HEK293 (cell line): Measurements from ENCODE around the gene CRTAP.

Experiments
- CTCF ChIP-seq: fragments of 450-650 bp; formaldehyde crosslinking; IDR thresholded peaks from 2 replicates; pipeline ENCODE4 v1.5.1; 2016; ENCODE audit warnings: missing biosample characterization, missing genetic modification characterization
- ZNF16 ChIP-seq: fragments of 450-650 bp; formaldehyde crosslinking; IDR thresholded peaks from 2 replicates; pipeline ENCODE4 v1.5.1; 2016; ENCODE audit warnings: low read depth, missing biosample characterization, missing genetic modification characterization
- ZNF664 ChIP-seq: fragments of 450-650 bp; formaldehyde crosslinking; IDR thresholded peaks from 2 replicates; pipeline ENCODE4 v1.5.1; 2016; ENCODE audit warnings: missing biosample characterization, missing genetic modification characterization

GRCh38 chr3:33104803-33105202 lies 9.0 kb upstream of the CRTAP start:
- TF ChIP-seq ZNF664 (tag by site-specific recombination) (no peak), CTCF (no peak), ZNF16 (tag by site-specific recombination) (no peak)
